Prostate gland (tissue), 2 donors: Measurements from ENCODE around the gene MGRN1. TPM values are rescaled to one million over a fixed set of nuclear protein-coding genes. Genes with fewer than 3 reads are reported as not detected.

Source experiments
- DNase-seq: peaks from one replicate; pipeline ENCODE4 v3.0.0-alpha.2; 2019; ENCODE audit warnings: low spot score
- H3K27ac ChIP-seq, 2 donors: fragments of 200-600 bp; sonication (generic); 2 replicates each; pipeline ENCODE4 v1.5.1; 2017 to 2019
- H3K27me3 ChIP-seq: fragments of 200-600 bp; sonication (generic); replicated peaks from 2 replicates; pipeline ENCODE4 v1.5.1; 2019; ENCODE audit not compliant: insufficient read depth
- H3K36me3 ChIP-seq, 2 donors: fragments of 200-600 bp; sonication (generic); 1 replicate in 1 of 2; 2 replicates in 1 of 2; pipeline versions ENCODE4 v1.5.1 to v1.8.1; 2017 to 2019
- H3K4me1 ChIP-seq: fragments of 200-600 bp; sonication (generic); replicated peaks from 2 replicates; pipeline ENCODE4 v1.5.1; 2019
- H3K4me3 ChIP-seq, 2 donors: fragments of 200-600 bp; sonication (generic); 2 replicates each; pipeline ENCODE4 v1.5.1; 2017 to 2019
- H3K9me3 ChIP-seq: fragments of 200-600 bp; sonication (generic); 2 replicates; pipeline ENCODE4 v1.5.1; 2017
- POLR2A ChIP-seq: fragments of 450-650 bp; IDR thresholded peaks from one replicate; pipeline ENCODE4 v1.6.1; 2016; ENCODE audit warnings: antibody characterized with exemption, mild to moderate bottlenecking
- POLR2AphosphoS5 ChIP-seq: sonication (generic); formaldehyde crosslinking; IDR thresholded peaks from one replicate; pipeline ENCODE4 v1.6.1; 2017; ENCODE audit warnings: antibody characterized with exemption
- WGBS: methylation state at CpG from one replicate; pipeline ENCODE4 v1.1.5; 2018; 5-methylcytosine and 5-hydroxymethylcytosine counted together
- intact Hi-C: fragments of 100-400 bp; cut with DNase I; formaldehyde crosslinking; loops from one replicate; pipeline ENCODE4 v1.14.2; 2022
- total RNA-seq, 2 donors: library from RNA; depleted of rRNA; stranded (reverse); fragments of >200 nt; gene quantifications; one replicate each; pipeline ENCODE4 v1.1.0, GENCODE V29; 2016
- TF ChIP-seq, protein P1 (sequence below), 4 experiments: fragments of 200-600 bp in 2 of 4; fragments of 450-650 bp in 2 of 4; sonication (generic) in 2 of 4; IDR thresholded peaks; 1 replicate in 3 of 4; 2 replicates in 1 of 4; pipeline ENCODE4 v1.5.1; 2016 to 2019; ENCODE audit warnings: antibody characterized with exemption in 4 of 4, mild to moderate bottlenecking in 2 of 4, moderate library complexity in 2 of 4

Gene MGRN1
- total RNA-seq, 2 donors from 2014 or later, result 59.6 to 101 TPM

DNA sequence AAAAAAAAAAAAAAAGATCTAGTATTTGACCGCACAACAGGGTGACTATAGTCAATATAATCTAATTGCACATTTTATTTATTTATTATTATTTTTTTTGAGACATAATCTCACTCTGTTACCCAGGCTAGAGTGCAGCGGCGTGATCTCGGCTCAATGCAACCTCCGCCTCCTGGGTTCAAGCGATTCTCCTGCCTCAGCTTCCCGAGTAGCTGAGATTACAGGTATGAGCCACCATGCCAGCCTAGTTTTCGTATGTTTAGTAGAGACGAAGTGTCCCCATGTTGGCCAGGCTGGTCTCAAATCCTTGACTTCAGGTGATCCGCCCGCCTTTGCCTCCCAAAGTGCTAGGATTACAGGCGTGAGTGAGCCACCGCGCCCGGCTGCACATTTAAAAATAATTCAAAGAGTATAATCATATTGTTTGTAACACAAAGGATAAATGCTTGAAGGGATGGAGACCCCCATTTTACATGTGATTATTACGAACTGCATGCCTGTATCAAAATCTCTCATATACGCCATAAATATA lies 108.7 kb downstream of the MGRN1 start:
- H3K9me3 ChIP-seq, result no peaks in the 10 kb centered on the region
- WGBS, result 19% methylated on average over 17 of the region's 17 CpGs
- peak overlapping the region; percentile 76 to 82 for H3K27ac ChIP-seq
- intact Hi-C loops, result loop anchor here (10.0 kb wide), 3 partner anchors 72 to 118 kb away; partner anchors contain the start of genes GLYR1, ROGDI, UBALD1 and UBN1
- H3K36me3 ChIP-seq, result no peaks in the 10 kb centered on the region
- peak overlapping the region; percentile 80 to 82 for H3K4me3 ChIP-seq
- no peak for DNase-seq
- TF ChIP-seq, protein P1, sequence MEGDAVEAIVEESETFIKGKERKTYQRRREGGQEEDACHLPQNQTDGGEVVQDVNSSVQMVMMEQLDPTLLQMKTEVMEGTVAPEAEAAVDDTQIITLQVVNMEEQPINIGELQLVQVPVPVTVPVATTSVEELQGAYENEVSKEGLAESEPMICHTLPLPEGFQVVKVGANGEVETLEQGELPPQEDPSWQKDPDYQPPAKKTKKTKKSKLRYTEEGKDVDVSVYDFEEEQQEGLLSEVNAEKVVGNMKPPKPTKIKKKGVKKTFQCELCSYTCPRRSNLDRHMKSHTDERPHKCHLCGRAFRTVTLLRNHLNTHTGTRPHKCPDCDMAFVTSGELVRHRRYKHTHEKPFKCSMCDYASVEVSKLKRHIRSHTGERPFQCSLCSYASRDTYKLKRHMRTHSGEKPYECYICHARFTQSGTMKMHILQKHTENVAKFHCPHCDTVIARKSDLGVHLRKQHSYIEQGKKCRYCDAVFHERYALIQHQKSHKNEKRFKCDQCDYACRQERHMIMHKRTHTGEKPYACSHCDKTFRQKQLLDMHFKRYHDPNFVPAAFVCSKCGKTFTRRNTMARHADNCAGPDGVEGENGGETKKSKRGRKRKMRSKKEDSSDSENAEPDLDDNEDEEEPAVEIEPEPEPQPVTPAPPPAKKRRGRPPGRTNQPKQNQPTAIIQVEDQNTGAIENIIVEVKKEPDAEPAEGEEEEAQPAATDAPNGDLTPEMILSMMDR (IDR thresholded peaks at IDR 0.05), result no peak
- TF ChIP-seq POLR2A, result no peak
- no peak for TF ChIP-seq POLR2AphosphoS5
- no peaks in the 10 kb centered on the region for H3K27me3 ChIP-seq
- no peaks in the 10 kb centered on the region for H3K4me1 ChIP-seq

DNA sequence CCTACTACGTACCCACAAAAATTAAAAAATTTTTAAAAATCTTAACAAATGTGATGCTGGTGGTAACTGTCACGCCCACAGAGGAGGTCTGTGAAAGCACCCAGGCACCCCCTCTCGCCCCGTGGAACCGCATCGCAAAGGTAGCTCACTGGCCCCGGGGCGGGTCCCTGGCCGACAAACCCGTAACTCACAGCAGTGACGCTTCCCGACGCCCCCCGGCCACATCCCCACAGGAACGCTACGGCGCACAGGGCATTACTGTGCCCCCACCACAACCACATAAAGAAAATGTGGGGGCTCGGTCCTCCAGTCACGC lies 109.1 kb downstream of the MGRN1 start:
- intact Hi-C loops, result loop anchor here (1.0 to 10.0 kb wide), 5 partner anchors 35 to 223 kb away; partner anchors contain the start of genes GLYR1, ROGDI, UBALD1 and UBN1
- WGBS, result 0% methylated on average over 19 of the region's 19 CpGs

DNA sequence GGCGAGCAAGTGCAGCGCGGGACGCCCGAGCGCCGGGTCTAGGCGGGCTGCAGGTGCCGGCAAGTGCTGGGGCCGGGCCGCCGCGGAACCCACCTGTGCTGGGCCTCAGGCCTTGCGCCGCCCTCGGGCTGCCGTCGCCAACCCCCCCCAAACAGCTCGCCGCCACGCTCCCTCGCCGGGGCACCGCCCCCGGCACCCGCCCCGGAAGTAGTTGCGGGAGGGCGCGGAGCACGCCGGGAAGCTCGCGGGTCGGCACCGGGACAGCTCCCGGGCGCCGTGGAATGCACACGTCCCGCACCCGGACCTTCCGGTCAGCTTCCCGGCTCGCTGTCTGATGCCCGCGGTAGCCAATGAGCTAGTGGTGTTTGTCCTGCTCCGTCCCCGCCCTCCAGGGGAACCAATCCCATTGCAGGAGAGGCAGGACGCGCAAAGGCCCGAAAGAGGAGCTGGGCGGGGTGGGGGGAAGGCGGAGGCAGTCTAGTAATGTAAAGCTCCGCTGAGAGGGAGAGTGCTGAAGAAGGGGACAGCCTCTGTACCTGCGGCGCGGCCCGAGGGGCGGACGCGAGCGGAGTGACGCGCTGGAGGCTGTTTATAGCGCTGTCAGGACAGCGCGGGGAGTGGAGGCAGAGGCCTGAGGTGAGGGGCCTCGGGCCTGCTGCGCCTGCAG lies 109.6 kb downstream of the MGRN1 start, which contains the start of the genes ANKS3 and DNAAF8:
ANKS3 (minus strand) TSS at position 209 of the 667 bp plus-strand sequence. CDS start 4,122 bp downstream, outside the sequence.
DNAAF8 (plus strand) TSS at position 475 of the 667 bp plus-strand sequence. CDS start 1,978 bp downstream, outside the sequence.
- peak within 1 kb of the TSS; percentile 80 to 82 for H3K4me3 ChIP-seq
- DNase-seq, result peak; percentile 96
- WGBS, result 0% methylated on average over 59 of the region's 70 CpGs
- no peaks in the 10 kb centered on the region for H3K4me1 ChIP-seq
- intact Hi-C loops, result loop anchor here (1.0 to 10.0 kb wide), 5 partner anchors 34 to 223 kb away; partner anchors contain the start of genes GLYR1, ROGDI, UBALD1 and UBN1
- peak within 1 kb of the TSS; percentile 76 to 82 for H3K27ac ChIP-seq
- H3K36me3 ChIP-seq, result no peaks in the 10 kb centered on the region
- no peaks in the 10 kb centered on the region for H3K9me3 ChIP-seq
- no peaks in the 10 kb centered on the region for H3K27me3 ChIP-seq
- TF ChIP-seq POLR2A (no peak), POLR2AphosphoS5 (peak; percentile 94)
- TF ChIP-seq, protein P1 (IDR thresholded peaks at IDR 0.05), result peak in 1 of 4 experiments; percentile 21

More for the DNA sequence above, 109.1 kb downstream of the MGRN1 start:
- Histone ChIP-seq H3K27ac (peak overlapping the region; percentile 76 to 82), H3K36me3 (no peaks in the 10 kb centered on the region), H3K4me1 (no peaks in the 10 kb centered on the region), H3K9me3 (no peaks in the 10 kb centered on the region), H3K27me3 (no peaks in the 10 kb centered on the region), H3K4me3 (peak overlapping the region; percentile 80 to 82)
- DNase-seq, result peak; percentile 12
- TF ChIP-seq POLR2AphosphoS5, result no peak
- no peak for TF ChIP-seq POLR2A
- TF ChIP-seq, protein P1 (IDR thresholded peaks at IDR 0.05), result no peak

DNA sequence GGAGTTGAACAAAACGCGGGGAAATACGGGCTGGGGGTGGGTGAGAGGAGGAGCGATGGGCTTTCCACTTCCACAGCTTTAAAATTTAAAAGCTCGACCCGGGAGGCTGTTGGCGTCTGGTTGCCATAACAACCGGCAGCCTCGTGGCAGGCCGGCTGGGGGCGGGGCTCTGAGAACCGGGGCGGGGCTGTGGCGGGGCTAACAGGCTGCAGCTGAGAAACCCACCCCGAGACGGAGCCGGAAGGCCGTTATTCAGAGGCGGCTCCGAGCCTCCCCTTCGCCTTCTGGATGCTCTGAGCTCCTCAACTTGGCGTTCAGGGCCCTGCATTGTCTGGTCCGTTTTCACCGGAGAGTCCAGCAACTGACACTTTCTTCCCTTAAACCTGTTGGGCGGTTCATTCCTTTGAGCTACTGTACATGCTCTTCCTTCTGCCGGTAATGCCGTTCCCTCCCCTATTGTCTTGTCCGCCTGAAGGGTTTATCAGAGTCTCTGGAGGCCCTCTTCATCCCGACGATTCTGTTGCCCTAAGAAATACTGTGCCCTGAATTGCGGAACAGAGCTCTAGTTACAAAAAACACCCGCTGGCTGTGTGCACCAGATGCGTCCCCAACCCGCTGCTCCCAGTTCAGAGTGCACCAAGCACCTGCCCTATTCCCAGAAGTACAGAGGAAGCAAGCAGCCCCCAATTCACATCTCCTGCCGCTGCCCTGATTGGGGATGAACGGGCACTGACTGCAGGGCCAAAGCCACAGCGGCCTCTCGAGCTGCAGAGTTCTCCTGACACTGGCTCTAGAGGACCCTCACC lies 110.3 kb downstream of the MGRN1 start:
- Histone ChIP-seq H3K4me3 (peak overlapping the region; percentile 80 to 82), H3K27ac (peak overlapping the region; percentile 76 to 82)
- DNase-seq, result peak; percentile 82

More for the DNA sequence above, 110.3 kb downstream of the MGRN1 start:
- TF ChIP-seq, protein P1 (IDR thresholded peaks at IDR 0.05), result no peak
- TF ChIP-seq POLR2AphosphoS5, result no peak
- no peak for TF ChIP-seq POLR2A
- WGBS, result 4% methylated on average over 38 of the region's 38 CpGs
- no peaks in the 10 kb centered on the region for H3K9me3 ChIP-seq
- intact Hi-C loops, result loop anchor here (1.0 to 10.0 kb wide), 5 partner anchors 33 to 222 kb away; partner anchors contain the start of genes GLYR1, ROGDI, UBALD1 and UBN1
- H3K27me3 ChIP-seq, result no peaks in the 10 kb centered on the region
- no peaks in the 10 kb centered on the region for H3K4me1 ChIP-seq
- no peaks in the 10 kb centered on the region for H3K36me3 ChIP-seq
